Thyroid gland (tissue), 4 donors: ENCODE data around the gene ATG3. TPM values are rescaled to one million over a fixed set of nuclear protein-coding genes. Genes with fewer than 3 reads are reported as not detected.

ENCODE experiments used
- DNase-seq, 2 donors: peaks; one replicate each; pipeline ENCODE4 v3.0.0-alpha.2; 2019
- H3K27ac ChIP-seq, 3 donors: fragments of 200-600 bp; sonication (generic); 1 replicate in 2 of 3; 2 replicates in 1 of 3; pipeline ENCODE4 v1.5.1; 2016 to 2019; ENCODE audit warnings: mild to moderate bottlenecking in 1 of 3, moderate library complexity in 1 of 3
- H3K27me3 ChIP-seq: fragments of 200-600 bp; sonication (generic); one replicate; pipeline ENCODE4 v1.5.1; 2019
- H3K36me3 ChIP-seq, 2 donors: fragments of 200-600 bp; sonication (generic); one replicate each; pipeline ENCODE4 v1.5.1; 2016 to 2019
- H3K4me1 ChIP-seq, 2 donors: fragments of 200-600 bp; sonication (generic); one replicate each; pipeline ENCODE4 v1.5.1; 2017 to 2019
- H3K4me3 ChIP-seq, 3 donors: fragments of 200-600 bp; sonication (generic); replicated peaks in 1 of 3; 1 replicate in 2 of 3; 2 replicates in 1 of 3; pipeline ENCODE4 v1.5.1; 2016; ENCODE audit warnings: mild to moderate bottlenecking in 1 of 3
- H3K9me3 ChIP-seq: fragments of 200-600 bp; sonication (generic); one replicate; pipeline ENCODE4 v1.5.1; 2017
- POLR2A ChIP-seq, 2 donors: fragments of 450-650 bp; IDR thresholded peaks; one replicate each; pipeline ENCODE4 v1.6.1; 2017; ENCODE audit warnings: antibody characterized with exemption in 2 of 2, mild to moderate bottlenecking in 2 of 2, moderate library complexity in 1 of 2
- WGBS, 2 donors: methylation state at CpG; one replicate each; pipeline ENCODE4 v1.1.5; 2017; 5-methylcytosine and 5-hydroxymethylcytosine counted together
- intact Hi-C: fragments of 100-400 bp; cut with DNase I; formaldehyde crosslinking; loops from one replicate; pipeline ENCODE4 v1.15.1; 2023
- total RNA-seq, 4 donors: library from RNA; depleted of rRNA; stranded (reverse); fragments of >200 nt; gene quantifications; one replicate each; pipeline ENCODE4 v1.2.3, GENCODE V29; 2016
- TF ChIP-seq, protein P1 (sequence below), 6 experiments: fragments of 200-600 bp in 3 of 6; fragments of 450-650 bp in 3 of 6; sonication (generic) in 3 of 6; IDR thresholded peaks; one replicate each; pipeline ENCODE4 v1.5.1; 2016 to 2019; ENCODE audit warnings: antibody characterized with exemption in 6 of 6, mild to moderate bottlenecking in 2 of 6, inconsistent platforms in 1 of 6, moderate library complexity in 1 of 6

The ATG3 gene
- total RNA-seq, 4 donors from 2014 or later = 68.5 to 117 (median 80.9) TPM

DNA sequence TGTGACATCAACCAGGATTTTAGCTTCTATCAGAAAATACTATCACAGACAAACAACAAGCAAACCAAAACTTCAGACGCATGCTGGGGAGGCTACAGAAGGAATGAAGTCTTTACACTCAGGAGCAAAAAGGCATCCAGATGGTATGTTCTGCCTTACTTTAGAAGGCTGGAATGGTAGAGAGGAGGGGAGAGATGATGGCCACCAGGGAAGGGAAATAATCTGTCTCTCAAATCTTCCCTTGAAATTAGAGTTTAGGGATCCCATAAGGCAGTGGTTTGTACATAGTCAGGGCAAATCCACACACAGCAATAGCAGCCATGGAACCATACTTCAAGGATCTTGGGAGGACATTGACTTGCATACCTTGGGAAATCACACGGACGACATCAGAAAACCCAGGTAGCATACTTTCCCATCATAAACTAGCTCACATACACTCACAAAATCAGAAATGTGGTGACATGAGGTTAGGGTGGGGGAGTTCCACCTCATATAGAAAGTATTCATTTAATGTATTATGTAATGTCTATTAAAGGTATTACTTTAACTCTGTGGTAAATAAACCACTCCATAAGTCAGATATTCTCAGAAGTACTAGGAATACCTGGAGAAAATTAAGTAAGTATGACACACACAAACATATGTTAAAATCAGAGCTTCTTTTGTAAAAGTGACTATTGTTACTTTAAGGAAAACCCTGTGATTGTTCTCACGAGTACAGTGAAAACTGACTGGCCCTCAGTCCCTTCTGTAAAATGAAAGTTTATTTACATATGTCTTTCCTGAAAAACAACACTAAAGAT lies 71.9 kb downstream of the ATG3 start:
- no peaks in the 10 kb centered on the region for H3K36me3 ChIP-seq
- no peak overlapping the region for H3K27ac ChIP-seq
- DNase-seq = no peak
- H3K27me3 ChIP-seq = no peaks in the 10 kb centered on the region
- H3K4me1 ChIP-seq = no peaks in the 10 kb centered on the region
- 87 to 91% methylated on average over 4 of the region's 4 CpGs for WGBS, 2 donors
- TF ChIP-seq, protein P1, sequence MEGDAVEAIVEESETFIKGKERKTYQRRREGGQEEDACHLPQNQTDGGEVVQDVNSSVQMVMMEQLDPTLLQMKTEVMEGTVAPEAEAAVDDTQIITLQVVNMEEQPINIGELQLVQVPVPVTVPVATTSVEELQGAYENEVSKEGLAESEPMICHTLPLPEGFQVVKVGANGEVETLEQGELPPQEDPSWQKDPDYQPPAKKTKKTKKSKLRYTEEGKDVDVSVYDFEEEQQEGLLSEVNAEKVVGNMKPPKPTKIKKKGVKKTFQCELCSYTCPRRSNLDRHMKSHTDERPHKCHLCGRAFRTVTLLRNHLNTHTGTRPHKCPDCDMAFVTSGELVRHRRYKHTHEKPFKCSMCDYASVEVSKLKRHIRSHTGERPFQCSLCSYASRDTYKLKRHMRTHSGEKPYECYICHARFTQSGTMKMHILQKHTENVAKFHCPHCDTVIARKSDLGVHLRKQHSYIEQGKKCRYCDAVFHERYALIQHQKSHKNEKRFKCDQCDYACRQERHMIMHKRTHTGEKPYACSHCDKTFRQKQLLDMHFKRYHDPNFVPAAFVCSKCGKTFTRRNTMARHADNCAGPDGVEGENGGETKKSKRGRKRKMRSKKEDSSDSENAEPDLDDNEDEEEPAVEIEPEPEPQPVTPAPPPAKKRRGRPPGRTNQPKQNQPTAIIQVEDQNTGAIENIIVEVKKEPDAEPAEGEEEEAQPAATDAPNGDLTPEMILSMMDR (IDR thresholded peaks at IDR 0.05) = no peak
- no peak overlapping the region for H3K4me3 ChIP-seq
- H3K9me3 ChIP-seq = no peaks in the 10 kb centered on the region
- intact Hi-C loops = no loop called here

DNA sequence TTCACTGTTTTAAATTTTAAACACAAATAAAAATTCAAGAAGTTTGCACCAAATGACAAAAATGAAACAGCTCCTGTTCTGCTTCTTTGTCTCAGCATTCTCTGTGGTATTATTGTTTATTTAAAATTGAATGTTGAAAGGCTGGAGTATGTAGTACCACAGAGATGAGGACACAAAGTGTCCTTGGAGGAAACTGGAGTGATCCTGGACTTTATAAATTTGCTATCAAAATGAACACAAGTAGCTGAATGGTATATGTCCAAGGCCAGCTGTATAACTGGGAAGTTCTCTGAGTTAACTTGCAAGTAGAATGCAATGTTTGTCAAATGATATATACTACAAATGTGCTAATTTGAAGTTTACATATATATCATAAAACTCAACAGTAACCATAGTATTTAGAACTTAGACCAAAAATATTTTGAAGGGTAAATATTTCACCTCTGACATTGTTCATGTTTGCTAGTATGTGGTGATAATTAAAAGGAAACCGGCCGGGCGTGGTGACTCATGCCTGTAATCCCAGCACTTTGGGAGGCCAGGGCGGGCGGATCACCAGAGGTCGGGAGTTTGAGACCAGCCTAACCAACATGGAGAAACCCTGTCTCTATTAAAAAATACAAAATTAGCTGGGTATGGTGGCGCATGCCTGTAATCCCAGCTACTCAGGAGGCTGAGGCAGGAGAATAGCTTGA lies 74.8 kb downstream of the ATG3 start:
- 88 to 92% methylated on average over 7 of the region's 7 CpGs for WGBS, 2 donors
- H3K9me3 ChIP-seq = no peaks in the 10 kb centered on the region
- H3K36me3 ChIP-seq = no peaks in the 10 kb centered on the region
- intact Hi-C loops = no loop called here
- no peak overlapping the region for H3K27ac ChIP-seq
- H3K4me1 ChIP-seq = no peaks in the 10 kb centered on the region
- no peak overlapping the region for H3K4me3 ChIP-seq
- TF ChIP-seq, protein P1 (IDR thresholded peaks at IDR 0.05) = no peak
- TF ChIP-seq POLR2A (IDR thresholded peaks at IDR 0.05) = no peak
- DNase-seq = no peak
- no peaks in the 10 kb centered on the region for H3K27me3 ChIP-seq

DNA sequence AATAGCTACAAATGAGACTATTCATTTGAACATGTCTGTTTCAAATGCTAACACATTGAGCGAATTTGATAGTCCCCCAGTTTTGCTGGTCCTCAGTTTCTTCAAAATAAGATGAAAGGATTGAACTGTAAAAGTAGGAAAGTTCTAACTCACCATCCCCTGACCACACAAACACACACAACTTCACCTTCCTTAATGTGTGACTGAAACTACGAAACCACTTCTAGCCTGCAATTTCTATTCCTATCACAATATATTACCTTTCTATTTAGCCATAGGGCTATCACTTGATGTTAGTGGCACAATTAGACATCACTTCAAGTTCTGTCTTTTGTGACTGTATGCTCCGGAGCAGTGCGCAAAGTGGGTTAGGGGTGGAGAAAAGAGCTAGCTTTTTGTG lies 77.4 kb downstream of the ATG3 start:
- no peak for DNase-seq
- no peaks in the 10 kb centered on the region for H3K36me3 ChIP-seq
- no peak overlapping the region for H3K27ac ChIP-seq
- intact Hi-C loops = no loop called here
- 92 to 95% methylated on average over 4 of the region's 4 CpGs for WGBS, 2 donors
- H3K4me3 ChIP-seq = no peak overlapping the region
- TF ChIP-seq, protein P1 (IDR thresholded peaks at IDR 0.05) = no peak
- no peak for TF ChIP-seq POLR2A (IDR thresholded peaks at IDR 0.05)
- H3K9me3 ChIP-seq = no peaks in the 10 kb centered on the region
- no peaks in the 10 kb centered on the region for H3K27me3 ChIP-seq
- no peaks in the 10 kb centered on the region for H3K4me1 ChIP-seq

GRCh38 chr3:112482675-112483074 lies 79.1 kb downstream of the ATG3 start:
- 75 to 84% methylated on average over 1 of the region's 1 CpG for WGBS, 2 donors
- Histone ChIP-seq H3K4me3 (no peak overlapping the region), H3K4me1 (no peaks in the 10 kb centered on the region), H3K27ac (no peak overlapping the region), H3K9me3 (no peaks in the 10 kb centered on the region), H3K36me3 (no peaks in the 10 kb centered on the region), H3K27me3 (no peaks in the 10 kb centered on the region)
- no peak for DNase-seq
- intact Hi-C loops = no loop called here
- TF ChIP-seq, protein P1 (IDR thresholded peaks at IDR 0.05) = no peak
- TF ChIP-seq POLR2A (IDR thresholded peaks at IDR 0.05) = no peak

Other genes starting within 250 kb of the ATG3 start
- 10 to 100 TPM; 13.2 to 18.7 (median 15.8) TPM for gene CD200, start 228.8 kb downstream of the ATG3 start, total RNA-seq
- gene BTLA, start 62.5 kb downstream of the ATG3 start, total RNA-seq = 1 to 10 TPM in 1 of 4 donors, under 1 TPM in 1, not detected in 2; 0.49 to 2.7 TPM
- 10 to 100 TPM; 39.5 to 66.1 (median 60.8) TPM for gene SLC35A5, start 83 bp upstream of the ATG3 start, total RNA-seq
- gene CCDC80, start 79.2 kb upstream of the ATG3 start, total RNA-seq = 100 to 1,000 TPM in 1 of 4 donors, 10 to 100 TPM in 3; 41.5 to 100 (median 63.7) TPM